MCF 10A (cell line): Measurements from ENCODE around the gene GRIN1. TPM values are rescaled to one million over a fixed set of nuclear protein-coding genes. Genes with fewer than 3 reads are reported as not detected.

Source experiments
- BruUV-seq: library from RNA; stranded (reverse); fragments of 400-500 nt; replicated peaks from 2 replicates; lab custom pipeline; 2021; lab: Mats Ljungman, UMichigan
- CTCF ChIA-PET: fragments of 300-600 bp; sonication (Branson Sonifier 250); formaldehyde crosslinking; extraction: SDS; loops from one replicate; lab custom pipeline; 2021; ENCODE audit warnings: antibody characterized with exemption, inconsistent platforms; lab: Yijun Ruan, JAX
- POLR2A ChIA-PET: fragments of 300-600, 350-650 bp; sonication (Branson Sonifier 250); formaldehyde crosslinking; extraction: SDS; loops from one replicate; lab custom pipeline; 2020; ENCODE audit warnings: antibody characterized with exemption, inconsistent platforms; lab: Yijun Ruan, JAX
- DNase-seq: peaks from one replicate; pipeline ENCODE4 v3.0.0-alpha.2; 2018; ENCODE audit not compliant: unreplicated experiment
- H3K27ac Mint-ChIP-seq: one replicate; pipeline ENCODE4 v1.8.0; 2022; ENCODE audit warnings: mild to moderate bottlenecking, low read depth, mixed read lengths; ENCODE audit not compliant: unreplicated experiment
- H3K27me3 Mint-ChIP-seq: one replicate; pipeline ENCODE4 v1.8.0; 2022; ENCODE audit warnings: mixed read lengths; ENCODE audit not compliant: insufficient read depth, unreplicated experiment
- H3K36me3 Mint-ChIP-seq: one replicate; pipeline ENCODE4 v1.8.0; 2022; ENCODE audit warnings: mild to moderate bottlenecking, moderate library complexity, mixed read lengths; ENCODE audit not compliant: insufficient read depth, unreplicated experiment
- H3K4me1 Mint-ChIP-seq: one replicate; pipeline ENCODE4 v1.8.0; 2022; ENCODE audit warnings: mixed read lengths; ENCODE audit not compliant: insufficient read depth, unreplicated experiment
- H3K4me3 Mint-ChIP-seq: one replicate; pipeline ENCODE4 v1.8.0; 2022; ENCODE audit warnings: mild to moderate bottlenecking, moderate library complexity, mixed read lengths; ENCODE audit not compliant: unreplicated experiment
- H3K9me3 Mint-ChIP-seq: one replicate; pipeline ENCODE4 v1.8.0; 2022; ENCODE audit warnings: mixed read lengths; ENCODE audit not compliant: unreplicated experiment
- CTCF ChIP-seq: fragments of 200-600 bp; IDR thresholded peaks from one replicate; pipeline ENCODE4 v1.8.0; 2022; ENCODE audit warnings: antibody characterized with exemption, mild to moderate bottlenecking; ENCODE audit not compliant: unreplicated experiment
- intact Hi-C: fragments of 100-400 bp; cut with micrococcal nuclease; formaldehyde crosslinking; loops from 2 replicates; pipeline ENCODE4 v1.14.1; 2022
- total RNA-seq: library from RNA; stranded (reverse); gene quantifications from 2 replicates; pipeline ENCODE4 v1.2.3, GENCODE V29; 2022

GRIN1 gene
- total RNA-seq, 1 experiment from 2014 or later: 1.4 TPM

GRCh38 chr9:137178939-137179630 is 40.1 kb downstream of the GRIN1 start:
- Mint-ChIP-seq H3K27me3 (no peaks in the 10 kb centered on the region), H3K36me3 (peaks cover 25% of the 10 kb centered on the region), H3K4me1 (no peaks in the 10 kb centered on the region), H3K9me3 (no peaks in the 10 kb centered on the region), H3K4me3 (no peak overlapping the region), H3K27ac (no peak overlapping the region)
- ChIA-PET POLR2A (interaction anchor here (1.1 kb wide), 1 partner anchor 52 kb away, joined by 3 read pairs; no protein-coding TSS in a partner anchor), CTCF (interaction anchor here (0.6 kb wide), 1 partner anchor 1090 kb away, joined by 3 read pairs; no protein-coding TSS in a partner anchor)
- no peak for DNase-seq
- intact Hi-C loops: loop anchor here (10.0 kb wide), 1 partner anchor 46 kb away; the partner anchor contains the start of genes CYSRT1, RNF208 and RNF224
- no TSS peak for BruUV-seq
- TF ChIP-seq CTCF: no peak

GRCh38 chr9:137179761-137180160 is 40.8 kb downstream of the GRIN1 start:
- H3K36me3 Mint-ChIP-seq: peaks cover 25% of the 10 kb centered on the region
- no peaks in the 10 kb centered on the region for H3K4me1 Mint-ChIP-seq
- DNase-seq: no peak
- H3K9me3 Mint-ChIP-seq: no peaks in the 10 kb centered on the region
- no peak for TF ChIP-seq CTCF
- POLR2A ChIA-PET: interaction anchor here (2.0 kb wide), 1 partner anchor 50 kb away, joined by 6 read pairs; no protein-coding TSS in a partner anchor
- H3K27me3 Mint-ChIP-seq: no peaks in the 10 kb centered on the region
- CTCF ChIA-PET: no interaction called here
- intact Hi-C loops: loop anchor here (10.0 kb wide), 1 partner anchor 45 kb away; the partner anchor contains the start of genes CYSRT1, RNF208 and RNF224
- BruUV-seq: no TSS peak
- no peak overlapping the region for H3K27ac Mint-ChIP-seq
- no peak overlapping the region for H3K4me3 Mint-ChIP-seq

- no peak for TF ChIP-seq CTCF
- intact Hi-C loops: no loop called here
- H3K36me3 Mint-ChIP-seq: peaks cover 25% of the 10 kb centered on the region
- H3K9me3 Mint-ChIP-seq: no peaks in the 10 kb centered on the region
- no peak overlapping the region for H3K4me3 Mint-ChIP-seq
- BruUV-seq: no TSS peak
- ChIA-PET CTCF (no interaction called here), POLR2A (interaction anchor here (2.0 kb wide), 1 partner anchor 51 kb away, joined by 6 read pairs; no protein-coding TSS in a partner anchor)
- no peaks in the 10 kb centered on the region for H3K27me3 Mint-ChIP-seq
- DNase-seq: no peak
- no peaks in the 10 kb centered on the region for H3K4me1 Mint-ChIP-seq
- H3K27ac Mint-ChIP-seq: no peak overlapping the region
Observed at GRCh38 chr9:137180491-137180890, 41.5 kb downstream of the GRIN1 start.

- peaks cover 25% of the 10 kb centered on the region for H3K36me3 Mint-ChIP-seq
- TF ChIP-seq CTCF: no peak
- H3K27ac Mint-ChIP-seq: no peak overlapping the region
- no peak overlapping the region for H3K4me3 Mint-ChIP-seq
- H3K9me3 Mint-ChIP-seq: no peaks in the 10 kb centered on the region
- intact Hi-C loops: no loop called here
- no peak for DNase-seq
- H3K27me3 Mint-ChIP-seq: no peaks in the 10 kb centered on the region
- ChIA-PET POLR2A (interaction anchor here (0.6 to 2.0 kb wide), 2 partner anchors 8 to 52 kb away, joined by 3 to 6 read pairs; no protein-coding TSS in a partner anchor), CTCF (interaction anchor here (0.6 kb wide), 1 partner anchor 64 kb away, joined by 3 read pairs; no protein-coding TSS in a partner anchor)
- H3K4me1 Mint-ChIP-seq: peaks cover under 1% of the 10 kb centered on the region
- BruUV-seq: no TSS peak
Observed at GRCh38 chr9:137181680-137182079, 42.7 kb downstream of the GRIN1 start.
